Stimulated activated CD4-positive, alpha-beta T cell treated with anti-CD3 and anti-CD28 coated beads, Interleukin-12 subunit alpha, Interleukin-12 subunit beta, amount 100 ng/mL, for 4 hours (primary cell): ENCODE data around the gene FHIT.

Source experiments
- DNase-seq: peaks from one replicate; pipeline ENCODE4 v3.0.0-alpha.2; 2020

The FHIT gene

GRCh38 chr3:59772416-59773408, 1478.5 kb downstream of the FHIT start:
- DNase-seq = no peak

GRCh38 chr3:59771768-59772181, 1479.5 kb downstream of the FHIT start:
- DNase-seq = no peak

- no peak for DNase-seq
Measured at GRCh38 chr3:59769127-59769750, 1482.0 kb downstream of the FHIT start.

DNA sequence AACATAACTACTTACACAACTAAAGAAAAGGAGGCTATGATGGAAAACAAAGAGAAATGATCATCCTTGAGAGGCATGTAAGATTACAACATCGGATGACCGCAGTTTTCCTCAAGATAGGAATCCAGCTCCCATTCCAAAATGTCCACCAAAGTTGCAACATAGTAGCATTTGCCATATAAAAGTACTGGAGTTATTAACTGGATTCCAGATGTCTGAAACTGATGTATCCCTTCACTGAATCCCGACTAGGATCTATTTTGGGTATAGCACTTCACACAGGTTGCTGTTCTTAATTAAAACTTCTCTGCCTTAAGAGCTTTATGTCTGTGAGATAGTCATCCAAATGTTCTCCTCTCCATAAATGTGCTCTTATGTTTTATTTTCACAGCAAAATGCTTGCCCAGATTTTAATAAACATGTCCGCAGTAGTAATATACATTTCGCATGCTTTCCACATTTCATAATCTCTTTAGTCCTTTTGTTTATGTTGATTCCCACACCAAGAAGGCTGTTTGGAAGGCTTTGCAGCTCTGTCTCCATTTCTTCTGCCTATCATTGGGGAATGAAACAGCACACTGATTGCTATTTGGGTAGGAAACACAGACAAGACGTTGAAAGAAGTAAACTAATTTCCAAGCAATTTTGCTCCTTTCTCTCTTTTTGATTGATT, 1484.9 kb downstream of the FHIT start:
- DNase-seq = no peak

GRCh38 chr3:59764171-59764570, 1487.1 kb downstream of the FHIT start:
- no peak for DNase-seq

DNA sequence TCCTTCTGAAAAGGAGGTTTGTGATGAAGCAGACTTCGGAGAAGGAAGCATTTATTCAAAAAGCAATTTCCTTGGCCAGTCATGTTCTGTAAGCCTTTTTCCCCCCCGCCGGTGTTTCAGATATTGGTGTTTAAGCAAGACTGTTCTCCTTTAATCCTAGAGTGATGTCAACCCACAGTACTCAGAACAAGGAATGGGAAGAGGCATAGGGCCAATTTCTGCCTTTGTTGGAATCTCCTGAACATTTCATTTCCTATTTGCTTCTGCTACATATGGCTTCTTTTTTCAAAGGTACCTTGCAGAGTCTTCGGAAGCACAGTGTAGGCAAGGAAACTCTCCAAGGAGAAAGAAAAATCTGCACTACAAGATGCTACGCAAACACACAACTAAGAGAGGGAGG, 1488.3 kb downstream of the FHIT start:
- no peak for DNase-seq

GRCh38 chr3:59759298-59760031, 1491.8 kb downstream of the FHIT start:
- DNase-seq = no peak

GRCh38 chr3:59758672-59759071, 1492.6 kb downstream of the FHIT start:
- DNase-seq = no peak

DNA sequence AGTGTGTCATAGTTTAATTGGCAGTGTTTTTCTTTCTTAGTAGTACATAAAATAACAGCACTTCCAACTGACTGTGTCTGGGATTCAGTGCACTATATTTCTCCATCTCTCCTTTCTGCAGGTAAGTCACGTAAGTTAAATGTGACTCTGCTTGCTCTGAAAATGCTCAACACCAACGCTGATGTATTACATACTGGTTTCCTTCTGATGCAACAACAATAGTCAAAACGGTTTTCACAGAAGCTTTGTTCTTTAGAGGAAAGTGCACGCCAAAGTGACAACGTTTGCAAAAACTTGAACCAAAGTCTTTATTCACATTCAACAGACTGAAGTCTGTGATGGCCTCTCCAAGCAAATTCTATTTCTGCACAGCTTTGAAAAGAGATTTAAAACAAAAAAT, 1494.3 kb downstream of the FHIT start:
- DNase-seq = no peak

- DNase-seq = no peak
Measured at GRCh38 chr3:59754456-59755129, 1496.7 kb downstream of the FHIT start.

DNA sequence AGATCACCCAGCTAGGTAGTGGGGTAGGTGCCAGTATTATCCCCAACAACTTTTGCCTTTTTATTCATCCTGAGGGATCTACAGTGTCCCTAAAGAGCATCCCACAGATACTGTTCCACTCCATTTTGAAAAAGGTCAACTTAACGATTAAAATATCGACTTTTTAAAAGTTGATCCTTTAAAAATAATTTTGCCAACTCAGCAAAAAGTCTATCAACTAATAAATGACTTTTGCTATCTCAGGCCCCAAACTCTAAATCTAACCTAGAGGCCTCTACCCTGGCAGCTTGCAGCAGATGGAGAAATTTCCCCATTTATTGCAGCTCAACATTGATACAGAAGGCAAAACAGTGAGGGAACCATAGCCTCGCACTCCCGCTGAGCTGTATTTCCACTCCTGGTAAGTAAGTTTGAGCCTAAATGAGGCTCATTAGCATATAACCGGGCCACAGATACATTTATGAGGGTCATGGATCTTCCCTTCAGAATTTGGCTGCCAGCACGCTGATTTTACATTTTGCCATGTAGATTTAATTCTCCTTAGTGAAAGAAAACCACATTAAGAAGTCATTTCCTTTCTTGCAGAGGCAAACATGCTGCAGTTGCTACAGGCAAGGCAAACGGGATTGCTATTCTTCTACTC, 1497.3 kb downstream of the FHIT start:
- DNase-seq = no peak

GRCh38 chr3:59752925-59753324, 1498.3 kb downstream of the FHIT start:
- DNase-seq = no peak

- no peak for DNase-seq
Measured at GRCh38 chr3:59751606-59752005, 1499.6 kb downstream of the FHIT start.

- DNase-seq = no peak
Measured at GRCh38 chr3:59750391-59750790, 1500.9 kb downstream of the FHIT start.

DNA sequence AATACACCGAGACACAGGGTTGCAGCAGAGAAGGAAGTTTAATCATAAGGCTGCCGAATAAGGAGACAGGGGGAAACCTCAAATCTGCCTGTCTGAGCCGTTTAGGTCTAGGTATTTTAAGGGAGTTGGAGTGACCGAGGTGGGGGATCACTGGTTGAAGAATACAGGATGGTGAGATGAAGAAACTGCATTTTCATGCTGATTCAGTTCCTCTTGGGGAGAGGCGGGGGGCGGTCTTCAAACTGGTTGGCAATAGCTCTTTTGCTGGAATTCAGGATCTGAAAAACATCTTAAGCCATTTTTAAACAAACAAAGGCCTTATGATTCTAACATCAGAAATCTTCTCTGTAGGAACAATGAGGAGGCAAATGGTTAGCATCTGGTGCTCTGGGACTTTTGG, 1502.0 kb downstream of the FHIT start:
- no peak for DNase-seq

DNA sequence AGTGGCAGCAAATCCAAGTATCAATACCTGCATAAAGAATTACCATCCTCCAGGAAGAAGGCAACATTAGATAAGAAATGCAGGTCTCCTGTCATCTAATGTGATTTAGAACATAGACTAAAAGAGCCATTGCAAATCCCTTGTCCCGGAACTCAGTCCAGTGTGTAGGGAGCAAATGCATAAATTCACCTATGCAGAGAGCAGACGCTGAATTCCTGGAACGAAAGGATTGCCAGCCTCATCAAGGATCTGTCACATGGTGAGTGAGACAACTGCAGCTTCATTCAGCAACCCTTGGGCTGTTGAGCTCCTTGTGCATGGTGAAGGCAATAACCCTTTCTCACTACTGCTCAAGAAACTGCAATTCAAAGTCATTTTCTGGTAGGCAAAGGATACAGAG, 1504.7 kb downstream of the FHIT start:
- no peak for DNase-seq

- no peak for DNase-seq
Measured at GRCh38 chr3:59737241-59737640, 1514.0 kb downstream of the FHIT start.

- no peak for DNase-seq
Measured at GRCh38 chr3:59734061-59734460, 1517.2 kb downstream of the FHIT start.

- DNase-seq = no peak
Measured at GRCh38 chr3:59733041-59733809, 1518.0 kb downstream of the FHIT start.

GRCh38 chr3:59731943-59732342, 1519.3 kb downstream of the FHIT start:
- no peak for DNase-seq

- no peak for DNase-seq
Measured at GRCh38 chr3:59730591-59730990, 1520.7 kb downstream of the FHIT start.
